Lower leg skin (tissue), 4 donors: ENCODE results near the gene AKAP10. TPM values are rescaled to one million over a fixed set of nuclear protein-coding genes. Genes with fewer than 3 reads are reported as not detected.

Experiments
- DNase-seq, 2 donors: peaks; one replicate each; pipeline ENCODE4 v3.0.0-alpha.2; 2019; ENCODE audit warnings: low spot score in 2 of 2
- H3K4me3 ChIP-seq: fragments of 200-600 bp; sonication (generic); 2 replicates; pipeline ENCODE4 v1.5.1; 2017; ENCODE audit warnings: mild to moderate bottlenecking, low read depth; ENCODE audit not compliant: poor library complexity, severe bottlenecking
- CTCF ChIP-seq, 3 donors: fragments of 450-650 bp; IDR thresholded peaks; one replicate each; pipeline ENCODE4 v1.5.1; 2016; ENCODE audit warnings: antibody characterized with exemption in 3 of 3, mild to moderate bottlenecking in 3 of 3, moderate library complexity in 2 of 3
- POLR2A ChIP-seq, 2 donors: fragments of 450-650 bp; IDR thresholded peaks; one replicate each; pipeline ENCODE4 v1.6.1; 2016 to 2017; ENCODE audit warnings: antibody characterized with exemption in 2 of 2, mild to moderate bottlenecking in 1 of 2, moderate library complexity in 1 of 2
- WGBS, 2 donors: methylation state at CpG; one replicate each; pipeline ENCODE4 v1.1.5; 2018; 5-methylcytosine and 5-hydroxymethylcytosine counted together
- intact Hi-C: fragments of 100-400 bp; cut with DNase I; formaldehyde crosslinking; loops from one replicate; pipeline ENCODE4 v1.15.0; 2023; ENCODE audit warnings: low total_unique reads
- total RNA-seq, 4 donors: library from RNA; depleted of rRNA; stranded (reverse); fragments of >200 nt; gene quantifications; one replicate each; pipeline ENCODE4 v1.1.0, GENCODE V29; 2016

AKAP10 gene
- total RNA-seq, 4 donors from 2014 or later = 16.3 to 32.4 (median 23.5) TPM

DNA sequence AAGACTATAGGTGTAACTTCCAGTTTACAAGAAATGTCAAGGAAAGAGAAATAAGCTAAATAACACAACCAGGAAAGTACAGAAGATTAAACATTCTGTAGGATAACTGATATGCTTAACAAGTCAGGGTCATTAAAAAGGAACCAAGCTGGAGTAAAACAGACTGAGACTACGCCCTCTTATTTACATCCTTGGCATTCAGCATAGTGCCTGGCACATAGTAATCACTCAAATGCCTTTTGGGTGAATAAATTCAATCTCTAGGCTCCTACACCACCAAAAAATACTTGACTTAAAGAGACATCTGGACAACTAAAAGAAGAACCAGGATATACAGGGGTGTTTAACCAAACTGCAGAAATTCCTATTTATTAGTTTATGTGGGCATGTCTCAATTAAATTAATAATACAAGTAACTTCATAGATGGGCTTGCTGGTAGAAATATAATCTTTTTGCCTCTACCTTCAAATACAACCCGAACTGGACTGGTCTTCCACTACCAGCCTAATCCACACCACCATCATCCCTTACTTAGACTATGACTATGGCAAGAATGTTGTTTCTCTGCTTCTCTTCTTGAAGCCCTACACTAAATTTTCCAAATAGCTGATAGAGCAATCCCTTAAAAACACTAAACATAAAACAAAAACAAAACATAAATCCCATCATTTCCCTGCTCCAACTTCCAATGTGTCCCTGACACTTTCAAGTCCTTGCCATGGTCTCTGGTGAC, 62.2 kb downstream of the AKAP10 start:
- H3K4me3 ChIP-seq = no peak overlapping the region
- WGBS, 2 donors = 81 to 82% methylated on average over 2 of the region's 2 CpGs
- TF ChIP-seq POLR2A (IDR thresholded peaks at IDR 0.05) = no peak
- TF ChIP-seq CTCF (IDR thresholded peaks at IDR 0.05) = no peak
- no peak for DNase-seq
- intact Hi-C loops = no loop called here

DNA sequence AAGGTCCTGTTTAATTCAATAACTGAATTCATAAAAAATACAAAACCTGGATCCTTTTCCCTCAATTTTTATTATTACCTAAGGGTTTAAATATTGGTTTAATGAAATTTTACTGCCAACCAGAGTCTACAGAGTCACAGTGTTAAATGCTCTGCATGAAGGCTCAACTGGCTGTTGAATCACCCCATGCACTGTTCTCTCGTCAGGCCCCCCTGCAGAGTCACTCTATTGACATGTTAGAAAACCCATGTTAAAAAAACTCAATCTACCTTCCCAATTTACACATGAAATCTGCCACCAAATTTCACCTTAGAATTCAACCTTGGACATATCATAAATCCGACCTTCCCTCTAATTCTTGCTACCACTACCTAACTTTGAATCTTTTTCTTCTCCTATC, 66.6 kb downstream of the AKAP10 start:
- no peak for DNase-seq
- TF ChIP-seq POLR2A (IDR thresholded peaks at IDR 0.05) (no peak), CTCF (IDR thresholded peaks at IDR 0.05) (no peak)
- H3K4me3 ChIP-seq = no peak overlapping the region
- intact Hi-C loops = no loop called here
- WGBS, 2 donors = 96 to 100% methylated on average over 2 of the region's 2 CpGs

DNA sequence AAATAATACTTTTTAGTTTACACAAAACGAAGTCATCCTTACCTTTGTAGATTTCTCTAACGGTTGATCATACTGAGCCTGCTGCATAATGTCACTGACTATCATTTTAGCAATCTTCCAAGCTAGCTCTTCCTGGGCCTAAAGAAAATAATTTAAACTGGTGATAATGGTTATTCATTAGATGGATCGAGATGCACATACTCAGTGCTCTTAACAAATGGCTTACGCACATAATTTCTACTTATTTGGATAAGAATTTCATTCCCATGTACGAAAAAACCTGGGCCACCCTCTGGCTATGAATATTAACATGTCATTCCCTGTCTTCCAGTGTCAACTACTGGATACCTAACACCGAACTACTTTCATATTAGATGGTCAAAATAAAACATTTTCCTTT, 68.5 kb downstream of the AKAP10 start:
- WGBS, 2 donors = 88 to 95% methylated on average over 6 of the region's 6 CpGs
- H3K4me3 ChIP-seq = no peak overlapping the region
- TF ChIP-seq POLR2A (IDR thresholded peaks at IDR 0.05) (no peak), CTCF (IDR thresholded peaks at IDR 0.05) (no peak)
- no peak for DNase-seq
- intact Hi-C loops = no loop called here

DNA sequence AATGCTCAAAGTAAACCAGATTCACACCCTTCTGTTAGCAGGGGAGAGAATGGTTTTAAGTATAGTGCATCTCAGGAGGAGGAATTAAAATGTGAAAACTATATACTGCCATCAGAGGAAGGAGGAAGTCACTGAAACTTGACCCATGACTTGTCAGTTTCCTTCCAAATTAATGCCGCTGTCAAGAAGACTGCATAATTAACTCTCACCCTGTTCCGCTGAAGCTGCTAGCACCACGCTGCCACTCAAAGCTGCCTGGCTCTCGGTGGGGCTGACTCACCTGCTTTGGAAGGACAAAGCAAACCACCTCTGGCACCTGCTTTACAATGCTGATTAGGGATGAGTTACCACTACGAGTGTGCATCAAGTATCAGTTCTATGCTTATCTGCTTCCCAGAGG, 72.1 kb downstream of the AKAP10 start:
- no peak overlapping the region for H3K4me3 ChIP-seq
- WGBS, 2 donors = 66 to 77% methylated on average over 5 of the region's 5 CpGs
- intact Hi-C loops = no loop called here
- TF ChIP-seq CTCF (IDR thresholded peaks at IDR 0.05) = no peak
- TF ChIP-seq POLR2A (IDR thresholded peaks at IDR 0.05) = no peak
- DNase-seq = peak in 1 of 2 donors; percentile 43

DNA sequence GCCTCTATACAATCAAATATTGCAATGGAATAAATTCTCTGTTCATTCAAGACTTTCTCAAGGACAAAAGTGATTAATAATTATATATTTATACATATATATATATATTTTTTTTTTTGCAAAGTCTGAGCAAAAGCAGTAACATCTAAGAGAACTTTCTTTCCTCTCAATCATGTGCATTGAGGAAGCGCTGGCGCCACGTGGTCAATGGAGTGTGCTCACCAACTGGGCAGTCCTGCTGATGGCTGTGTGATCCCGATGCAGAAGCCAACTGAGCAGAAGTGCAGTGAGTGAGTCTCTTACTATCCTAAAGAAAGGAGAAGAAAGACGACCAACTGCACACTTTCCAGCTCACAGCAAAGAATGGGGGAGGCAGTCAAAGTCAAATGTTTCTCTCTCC, 72.7 kb downstream of the AKAP10 start:
- intact Hi-C loops = no loop called here
- peak; percentile 37 to 80 for DNase-seq
- TF ChIP-seq CTCF (IDR thresholded peaks at IDR 0.05) = no peak
- TF ChIP-seq POLR2A (IDR thresholded peaks at IDR 0.05) = no peak
- H3K4me3 ChIP-seq = no peak overlapping the region
- 74 to 85% methylated on average over 5 of the region's 5 CpGs for WGBS, 2 donors

DNA sequence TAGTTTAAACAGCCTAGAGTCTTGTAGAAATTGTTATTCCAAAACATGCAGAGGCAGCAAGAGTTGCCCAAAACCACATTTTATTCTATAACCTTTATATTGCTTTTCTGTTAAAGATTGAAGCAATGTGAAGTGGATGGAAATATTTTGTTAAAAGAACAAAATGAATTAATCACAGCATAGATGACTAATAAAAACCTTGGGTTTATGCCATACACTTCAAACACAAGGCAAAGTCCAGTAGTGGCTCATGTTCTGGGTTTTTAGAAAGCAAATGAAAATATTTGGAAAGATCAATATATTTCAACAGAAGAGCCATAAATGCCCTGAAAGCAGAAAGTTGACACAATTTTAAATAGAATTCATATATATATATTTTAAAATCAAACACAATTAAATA, 73.2 kb downstream of the AKAP10 start:
- DNase-seq = no peak
- H3K4me3 ChIP-seq = no peak overlapping the region
- TF ChIP-seq POLR2A (IDR thresholded peaks at IDR 0.05) = no peak
- TF ChIP-seq CTCF (IDR thresholded peaks at IDR 0.05) = no peak
- intact Hi-C loops = no loop called here
